ENCODE data around the gene USF1. TPM values are rescaled to one million over a fixed set of nuclear protein-coding genes. Genes with fewer than 3 reads are reported as not detected.

Gene USF1
- total and polyA plus RNA-seq, 8 donors: 7.2 to 566 (median 60.5) TPM

DNA sequence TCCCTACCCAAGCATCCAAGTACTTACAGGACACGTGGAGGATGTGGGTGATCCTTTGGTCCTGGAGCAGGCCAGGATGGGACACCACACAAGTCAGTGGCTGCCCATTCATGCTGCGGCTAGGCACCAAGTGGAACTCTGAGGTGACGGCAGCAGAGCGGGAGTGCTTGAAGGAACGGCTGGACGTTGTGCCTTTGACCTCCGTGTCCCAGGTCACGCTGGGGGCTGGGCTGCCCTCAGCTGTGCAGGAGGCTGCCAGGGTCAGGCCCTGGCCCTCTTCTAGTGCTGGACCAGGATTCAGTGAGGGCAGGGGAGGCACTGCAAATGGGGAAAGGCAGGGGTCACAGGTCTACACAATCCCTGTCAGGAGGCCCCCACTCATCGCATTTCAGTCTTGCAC is 31.6 kb upstream of the USF1 start:
- TF ChIP-seq POLR2AphosphoS5 (IDR thresholded peaks at IDR 0.05) (no peak), EP300 (IDR thresholded peaks at IDR 0.05) (no peak), POLR2A (IDR thresholded peaks at IDR 0.05) (no peak)
- TF ChIP-seq, protein P1, sequence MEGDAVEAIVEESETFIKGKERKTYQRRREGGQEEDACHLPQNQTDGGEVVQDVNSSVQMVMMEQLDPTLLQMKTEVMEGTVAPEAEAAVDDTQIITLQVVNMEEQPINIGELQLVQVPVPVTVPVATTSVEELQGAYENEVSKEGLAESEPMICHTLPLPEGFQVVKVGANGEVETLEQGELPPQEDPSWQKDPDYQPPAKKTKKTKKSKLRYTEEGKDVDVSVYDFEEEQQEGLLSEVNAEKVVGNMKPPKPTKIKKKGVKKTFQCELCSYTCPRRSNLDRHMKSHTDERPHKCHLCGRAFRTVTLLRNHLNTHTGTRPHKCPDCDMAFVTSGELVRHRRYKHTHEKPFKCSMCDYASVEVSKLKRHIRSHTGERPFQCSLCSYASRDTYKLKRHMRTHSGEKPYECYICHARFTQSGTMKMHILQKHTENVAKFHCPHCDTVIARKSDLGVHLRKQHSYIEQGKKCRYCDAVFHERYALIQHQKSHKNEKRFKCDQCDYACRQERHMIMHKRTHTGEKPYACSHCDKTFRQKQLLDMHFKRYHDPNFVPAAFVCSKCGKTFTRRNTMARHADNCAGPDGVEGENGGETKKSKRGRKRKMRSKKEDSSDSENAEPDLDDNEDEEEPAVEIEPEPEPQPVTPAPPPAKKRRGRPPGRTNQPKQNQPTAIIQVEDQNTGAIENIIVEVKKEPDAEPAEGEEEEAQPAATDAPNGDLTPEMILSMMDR (IDR thresholded peaks at IDR 0.05): no peak
- H3K27me3 ChIP-seq: peaks cover 0 to 4% (median 0%) of the 10 kb centered on the region in 3 donors
- H3K27ac ChIP-seq: no peak overlapping the region
- 81 to 100% (median 84%) methylated on average over 1 to 9 of the region's 9 CpGs for WGBS, 5 donors
- peaks cover 0 to 41% (median 13%) of the 10 kb centered on the region in 4 donors for H3K36me3 ChIP-seq
- no peaks in the 10 kb centered on the region for H3K9me3 ChIP-seq
- peaks cover 0 to 9% (median 4%) of the 10 kb centered on the region in 4 donors for H3K4me1 ChIP-seq
- DNase-seq: no peak
- intact Hi-C loops (cut with DNase I; ENCODE audit: low total_unique reads): no loop called here
- no peak overlapping the region for H3K4me3 ChIP-seq

DNA sequence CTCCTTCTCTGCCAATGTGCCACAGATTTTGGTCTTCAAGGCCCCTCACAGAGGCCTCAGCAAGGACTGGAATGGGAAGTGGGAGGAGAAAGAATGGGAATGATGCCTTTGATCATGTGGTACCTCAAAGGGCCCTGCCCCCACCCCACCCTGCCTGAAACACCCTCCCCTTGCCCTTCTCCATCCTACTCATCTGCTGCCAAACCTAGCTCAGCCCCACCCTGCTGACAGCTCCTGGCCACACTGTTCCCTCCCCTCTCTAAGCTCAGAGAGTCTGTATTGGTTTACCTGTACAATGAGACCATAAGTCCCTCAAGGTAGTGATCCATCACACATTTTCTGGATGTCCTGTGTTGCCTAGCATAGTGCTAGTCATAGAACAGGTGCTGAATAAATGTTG is 30.6 kb upstream of the USF1 start:
- intact Hi-C loops (cut with DNase I; ENCODE audit: low total_unique reads): no loop called here
- Histone ChIP-seq H3K4me1 (no peaks in the 10 kb centered on the region), H3K9me3 (no peaks in the 10 kb centered on the region), H3K27ac (no peak overlapping the region), H3K4me3 (no peak overlapping the region), H3K36me3 (peaks cover 0 to 44% (median 13%) of the 10 kb centered on the region in 4 donors), H3K27me3 (peaks cover 0 to 4% (median 0%) of the 10 kb centered on the region in 3 donors)
- TF ChIP-seq, protein P1 (IDR thresholded peaks at IDR 0.05): no peak
- no peak for TF ChIP-seq POLR2A (IDR thresholded peaks at IDR 0.05)
- TF ChIP-seq EP300 (IDR thresholded peaks at IDR 0.05): no peak
- no peak for TF ChIP-seq POLR2AphosphoS5 (IDR thresholded peaks at IDR 0.05)
- no peak for DNase-seq

DNA sequence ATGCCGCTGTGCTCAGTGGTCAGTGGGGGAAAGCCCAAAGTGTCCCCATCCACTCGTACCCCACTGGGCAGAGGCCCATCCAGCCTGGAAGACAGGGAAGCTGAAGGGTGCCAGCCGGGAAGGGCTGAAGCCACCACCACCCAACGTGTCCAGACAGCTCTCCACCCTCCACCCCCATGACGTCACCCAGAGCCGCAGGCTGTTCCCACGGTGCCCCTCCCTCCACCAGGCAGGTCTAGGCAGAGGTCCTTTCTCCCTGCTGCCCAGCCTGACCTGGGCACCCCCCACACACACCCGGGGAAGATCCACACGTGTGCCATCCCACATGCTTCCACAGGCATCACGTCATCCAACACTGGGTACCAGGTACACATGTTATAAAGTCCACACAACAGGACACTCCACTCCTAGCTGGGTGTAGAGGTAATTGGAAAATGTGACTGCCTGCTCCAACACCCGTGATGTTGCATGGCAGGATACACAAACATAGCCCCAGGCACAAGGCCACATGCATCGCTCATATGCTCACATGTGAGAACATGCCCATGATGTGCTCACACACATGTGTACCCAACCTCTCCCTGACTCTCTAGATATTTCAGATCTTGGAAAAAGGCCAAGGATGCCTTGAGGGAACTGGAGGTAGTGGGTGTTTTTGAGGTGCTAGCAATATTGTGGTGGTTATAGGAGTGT is 29.0 kb upstream of the USF1 start:
- no peaks in the 10 kb centered on the region for H3K9me3 ChIP-seq
- no peak overlapping the region for H3K4me3 ChIP-seq
- no peak overlapping the region for H3K27ac ChIP-seq
- peaks cover 0 to 4% (median 0%) of the 10 kb centered on the region in 3 donors for H3K27me3 ChIP-seq
- no peak for DNase-seq
- intact Hi-C loops (cut with DNase I; ENCODE audit: low total_unique reads): no loop called here
- TF ChIP-seq POLR2AphosphoS5 (IDR thresholded peaks at IDR 0.05): no peak
- TF ChIP-seq EP300 (IDR thresholded peaks at IDR 0.05): no peak
- H3K36me3 ChIP-seq: peaks cover 0 to 44% (median 13%) of the 10 kb centered on the region in 4 donors
- H3K4me1 ChIP-seq: no peaks in the 10 kb centered on the region
- 78 to 91% (median 83%) methylated on average over 10 to 12 of the region's 12 CpGs for WGBS, 5 donors

DNA sequence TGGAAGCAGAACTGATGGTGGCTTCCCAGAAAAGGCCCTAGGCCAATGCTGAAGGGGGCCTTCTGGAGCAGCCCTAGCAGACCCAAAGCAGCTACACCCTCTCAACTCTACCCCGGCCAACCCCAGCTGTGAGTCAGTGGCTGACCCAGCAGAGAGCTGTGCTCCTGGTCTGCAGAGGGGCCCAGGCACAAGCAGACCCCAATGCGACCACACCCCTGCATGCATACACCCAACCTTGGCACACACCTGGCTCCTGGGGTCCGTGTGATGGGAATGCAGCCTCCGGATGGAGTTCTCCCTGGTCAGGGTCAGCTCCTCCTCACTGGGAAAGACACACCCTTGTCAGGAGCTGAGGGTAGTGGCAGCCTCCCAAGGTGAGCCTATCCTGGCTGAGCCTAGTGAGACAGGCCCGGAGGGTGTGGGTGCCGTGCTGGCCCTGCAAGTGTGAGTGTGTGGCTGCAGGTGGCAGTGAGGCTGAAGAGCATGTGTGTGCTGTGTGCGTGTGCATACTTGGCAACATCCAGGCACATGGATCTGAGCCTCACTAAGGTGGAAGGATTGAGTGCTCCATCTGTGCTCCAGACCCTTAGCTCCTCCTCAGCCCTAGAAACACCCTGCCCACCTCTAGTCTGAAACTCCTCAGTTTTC is 27.8 kb upstream of the USF1 start:
- Histone ChIP-seq H3K36me3 (peaks cover 0 to 35% (median 13%) of the 10 kb centered on the region in 4 donors), H3K4me3 (no peak overlapping the region), H3K27me3 (no peaks in the 10 kb centered on the region), H3K4me1 (peaks cover 0 to 5% (median 0%) of the 10 kb centered on the region in 4 donors), H3K9me3 (no peaks in the 10 kb centered on the region), H3K27ac (no peak overlapping the region)
- intact Hi-C loops (cut with DNase I; ENCODE audit: low total_unique reads): no loop called here
- TF ChIP-seq, protein P1 (IDR thresholded peaks at IDR 0.05): peak in 1 of 7 experiments; percentile 2
- TF ChIP-seq EP300 (IDR thresholded peaks at IDR 0.05) (no peak), POLR2AphosphoS5 (IDR thresholded peaks at IDR 0.05) (no peak), POLR2A (IDR thresholded peaks at IDR 0.05) (no peak)
- DNase-seq: peak in 1 of 2 donors; percentile 41
- 49 to 72% (median 61%) methylated on average over 4 to 7 of the region's 7 CpGs for WGBS, 5 donors

Data from stomach (tissue), 9 donors.